Epithelial cell of prostate (primary cell): ENCODE data around the gene ZBTB5.
"Not testable (repeated sequence)": the region's sequence is repeated elsewhere in the genome, so short reads cannot be mapped to it uniquely, and the experiment has no call there.

ENCODE experiments used
- DNase-seq: peaks from one replicate; pipeline ENCODE4 v3.0.0-alpha.2; 2011; ENCODE audit warnings: low read depth, low spot score
- H3K27ac ChIP-seq: fragments of 450-650 bp; 2 replicates; pipeline ENCODE4 v1.5.1; 2017; ENCODE audit warnings: mild to moderate bottlenecking

ZBTB5 gene

DNA sequence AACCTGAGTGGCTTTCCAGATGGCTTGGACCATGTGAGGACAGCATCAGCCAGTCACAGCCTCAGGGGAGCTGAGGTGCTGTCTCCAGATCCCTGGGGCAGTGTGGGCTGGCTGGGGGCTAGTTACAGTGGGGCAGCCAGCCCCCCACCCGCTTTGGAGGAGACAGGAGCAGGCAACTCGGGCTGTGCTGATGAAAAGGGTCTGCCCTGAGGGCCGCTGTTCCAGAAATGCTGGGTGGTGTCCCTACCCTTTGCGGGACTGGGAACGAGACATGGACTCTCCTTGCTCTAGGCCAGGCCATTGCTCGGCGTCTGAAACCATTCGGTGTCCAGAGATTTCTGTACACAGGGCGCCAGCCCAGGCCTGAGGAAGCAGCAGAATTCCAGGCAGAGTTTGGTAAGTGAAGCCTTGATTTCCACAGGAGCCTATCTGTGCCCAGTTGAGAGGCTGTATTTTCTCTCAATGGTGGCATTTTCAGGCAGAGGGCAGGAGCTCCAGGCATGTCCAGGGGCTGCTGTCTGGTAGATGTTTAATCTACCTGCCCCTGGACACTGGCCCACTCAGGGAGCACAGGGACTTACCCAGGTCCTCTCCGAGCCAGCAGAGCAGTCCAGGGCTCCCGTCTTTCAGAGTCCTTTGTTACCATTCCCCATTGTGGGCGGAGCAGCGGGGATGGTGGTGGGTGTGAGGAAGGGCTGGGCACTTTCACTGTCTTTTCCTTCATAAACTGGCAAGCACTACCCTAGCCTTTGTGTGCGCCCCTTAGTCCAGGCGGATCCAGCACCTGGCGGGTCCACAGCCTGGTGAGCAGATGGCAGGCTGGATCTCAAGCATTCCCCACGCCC lies 35.6 kb downstream of the ZBTB5 start:
- no peak overlapping the region for H3K27ac ChIP-seq
- DNase-seq = no peak

DNA sequence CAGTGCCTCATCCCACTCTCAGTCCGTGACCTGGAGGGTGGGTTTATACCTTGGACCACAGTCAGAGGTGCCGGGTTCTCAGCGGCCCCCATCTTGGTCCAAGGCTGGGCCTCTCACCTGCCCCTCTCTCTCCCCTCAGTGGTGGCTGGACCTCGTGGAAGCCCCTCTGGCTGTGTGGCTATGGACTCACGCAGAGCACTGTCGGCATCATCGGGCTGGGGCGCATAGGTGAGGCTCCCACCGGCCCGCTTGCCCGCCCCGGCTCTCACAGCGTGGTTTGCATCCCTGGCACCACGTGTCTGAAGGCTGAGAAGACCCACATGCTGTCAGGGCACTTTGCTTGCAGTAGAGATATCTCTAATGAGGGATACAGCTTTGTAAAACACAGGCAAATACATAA lies 36.9 kb downstream of the ZBTB5 start:
- no peak for DNase-seq
- H3K27ac ChIP-seq = no peak overlapping the region

DNA sequence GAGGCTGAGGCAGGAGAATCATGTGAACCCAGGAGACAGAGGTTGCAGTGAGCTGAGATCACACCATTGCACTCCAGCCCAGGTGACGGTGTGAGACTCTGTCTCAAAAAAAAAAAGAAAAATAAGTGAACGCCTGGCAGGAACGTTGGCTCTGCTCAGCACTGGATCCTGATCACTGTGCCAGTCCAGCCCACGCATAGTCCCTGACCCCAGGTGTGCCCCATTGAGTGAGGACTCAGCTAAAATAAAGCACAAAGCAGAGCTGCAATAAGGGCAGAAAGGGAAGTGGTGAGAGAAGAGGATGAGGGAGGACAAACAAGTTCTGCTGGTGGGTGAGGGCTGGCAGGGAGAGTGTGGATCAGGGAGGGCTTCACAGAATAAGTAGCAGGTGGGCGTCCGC lies 38.4 kb downstream of the ZBTB5 start:
- no peak for DNase-seq
- no peak overlapping the region for H3K27ac ChIP-seq

DNA sequence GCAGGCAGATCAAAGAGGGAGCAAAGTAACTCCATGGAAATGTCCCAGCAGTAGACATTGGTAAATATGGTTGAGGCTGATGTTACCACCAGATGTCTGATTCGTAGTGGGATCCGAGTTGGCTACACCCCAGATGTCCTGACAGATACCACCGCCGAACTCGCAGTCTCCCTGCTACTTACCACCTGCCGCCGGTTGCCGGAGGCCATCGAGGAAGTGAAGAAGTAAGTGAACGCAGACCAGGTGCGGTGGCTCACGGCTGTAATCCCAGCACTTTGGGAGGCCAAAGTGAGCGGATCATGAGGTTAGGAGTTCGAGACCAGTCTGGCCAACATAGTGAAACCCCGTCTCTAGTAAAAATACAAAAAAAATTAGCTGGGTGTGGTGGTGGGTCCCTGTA lies 38.8 kb downstream of the ZBTB5 start:
- DNase-seq, H3K27ac ChIP-seq: not testable (repeated sequence)

DNA sequence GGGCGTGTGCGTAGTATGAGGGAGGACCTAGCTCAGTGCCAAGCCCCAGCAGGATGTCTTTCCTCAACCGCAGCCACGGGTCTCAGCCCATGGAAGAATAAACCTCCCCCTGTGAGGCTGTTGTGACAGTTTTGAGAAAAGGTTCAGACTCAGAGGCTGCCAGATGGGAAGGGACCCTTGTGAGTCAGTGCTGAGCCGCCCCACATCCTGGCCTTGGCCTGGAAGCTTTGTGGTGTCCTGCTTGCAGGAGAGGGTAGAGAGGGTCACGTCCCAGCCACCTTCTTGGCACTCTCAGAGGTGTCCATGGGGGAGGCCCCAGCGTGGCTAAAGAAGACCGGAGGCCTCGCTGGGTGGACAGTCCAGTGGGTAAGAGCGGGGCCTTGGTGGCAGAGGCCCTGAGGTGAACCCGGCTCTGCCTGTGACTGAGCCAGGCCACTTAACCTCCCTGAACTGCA lies 39.9 kb downstream of the ZBTB5 start:
- no peak overlapping the region for H3K27ac ChIP-seq
- DNase-seq = no peak

DNA sequence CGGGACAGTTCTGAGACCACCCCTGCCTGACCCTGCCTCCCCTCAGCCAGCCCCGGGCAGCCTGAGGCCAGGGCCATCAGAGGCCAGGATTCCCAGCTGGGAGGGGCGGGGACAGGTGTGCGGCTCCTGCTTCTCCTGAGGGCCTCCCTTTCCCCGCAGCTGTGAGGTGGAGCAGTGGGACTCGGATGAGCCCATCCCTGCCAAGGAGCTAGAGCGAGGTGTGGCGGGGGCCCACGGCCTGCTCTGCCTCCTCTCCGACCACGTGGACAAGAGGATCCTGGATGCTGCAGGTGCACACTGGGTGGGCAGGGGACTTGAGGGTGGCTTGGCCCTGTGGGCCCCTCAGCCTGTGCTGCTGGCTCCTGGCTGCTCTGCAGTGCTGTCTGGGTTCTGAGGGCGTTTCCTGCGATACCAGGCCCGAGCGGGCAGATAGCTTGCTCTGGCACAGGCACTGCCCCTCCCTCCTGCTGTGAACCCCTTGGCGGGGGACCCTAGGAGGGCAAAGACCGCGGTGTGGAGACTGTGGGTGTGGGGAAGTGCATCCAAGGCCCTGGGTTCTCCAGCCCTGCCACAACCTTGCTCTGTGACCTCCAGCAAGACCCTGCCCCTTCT lies 40.5 kb downstream of the ZBTB5 start:
- H3K27ac ChIP-seq = no peak overlapping the region
- DNase-seq = no peak

DNA sequence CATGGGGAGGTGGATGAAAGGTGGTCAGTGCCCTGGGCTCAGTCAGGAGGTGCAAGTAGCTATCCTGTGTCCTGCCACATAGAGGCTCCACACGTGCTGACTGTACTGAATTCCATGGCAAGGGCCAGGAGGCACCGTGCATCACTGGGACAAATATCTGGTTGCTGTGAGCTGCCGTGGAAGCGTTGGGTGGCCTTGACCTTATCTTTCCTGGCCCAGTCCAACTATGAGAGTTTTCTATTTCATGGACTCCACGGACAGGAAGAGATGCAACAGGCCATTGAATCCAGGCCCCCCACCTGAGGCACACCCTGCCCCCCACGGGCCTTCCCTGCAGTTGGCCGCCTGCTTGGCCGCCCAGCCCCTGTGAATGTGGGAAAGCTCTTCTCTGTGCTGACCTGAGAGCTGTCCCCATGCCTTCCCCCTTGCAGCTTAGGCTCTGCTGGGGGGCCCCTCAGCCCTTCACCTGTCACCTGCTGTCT lies 41.0 kb downstream of the ZBTB5 start:
- no peak for DNase-seq
- H3K27ac ChIP-seq = no peak overlapping the region

DNA sequence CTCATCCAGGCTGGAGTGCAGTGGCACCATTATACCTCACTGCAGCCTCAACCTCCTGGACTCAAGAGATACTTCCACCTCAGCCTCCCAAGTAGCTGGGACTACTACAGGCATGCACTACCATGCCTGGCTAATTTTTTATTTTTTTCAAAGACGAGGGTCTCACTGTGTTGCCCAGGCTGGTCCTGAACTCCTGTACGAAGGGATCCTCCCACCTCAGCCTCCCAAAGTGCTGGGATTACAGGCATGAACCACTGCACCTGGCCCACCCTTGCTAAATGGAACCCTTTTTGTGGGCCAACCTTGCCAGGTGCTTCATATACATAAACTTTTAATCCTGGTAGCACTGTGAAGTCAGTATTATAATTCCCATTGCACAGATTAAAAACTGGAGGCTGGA lies 41.7 kb downstream of the ZBTB5 start:
- DNase-seq = no peak
- H3K27ac ChIP-seq = no peak overlapping the region

DNA sequence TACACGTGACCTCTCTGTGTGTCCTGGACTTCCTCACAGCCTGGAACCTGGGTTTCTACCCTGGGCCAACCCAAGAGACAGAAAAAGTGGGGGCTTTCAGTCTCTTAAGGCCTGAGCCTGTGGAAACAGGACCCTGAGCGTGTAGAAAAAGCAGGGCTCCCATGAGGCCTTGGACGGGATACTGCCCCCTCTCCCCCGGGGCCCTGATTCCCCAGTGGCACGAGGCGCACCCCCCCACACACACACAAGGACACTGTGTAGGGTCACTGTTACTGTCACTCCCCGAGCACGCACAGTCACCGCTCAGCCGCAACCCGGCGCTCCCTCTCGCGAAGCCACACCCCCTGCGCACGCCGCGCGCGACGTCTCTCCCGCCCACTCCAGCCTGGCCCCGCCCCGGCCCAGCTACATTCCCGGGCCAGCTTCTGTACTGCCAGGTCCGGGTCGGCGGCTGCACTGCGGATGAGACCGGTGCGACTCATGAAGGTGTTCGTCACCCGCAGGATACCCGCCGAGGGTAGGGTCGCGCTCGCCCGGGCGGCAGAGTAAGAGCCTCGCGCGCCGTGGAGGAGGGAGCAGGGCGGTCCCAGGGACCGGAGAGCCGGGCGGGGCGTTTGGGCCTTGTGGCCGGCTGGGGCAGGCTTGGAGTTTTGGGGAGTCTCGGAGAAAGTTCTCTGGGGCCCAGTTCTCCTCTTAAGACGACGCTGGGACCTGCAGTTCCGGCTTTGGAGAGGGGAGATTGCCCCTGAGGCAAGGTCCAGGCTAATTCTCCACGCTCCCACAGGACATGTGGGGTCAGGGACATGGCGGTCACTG lies 42.8 kb downstream of the ZBTB5 start, which contains the start of gene GRHPR:
Gene GRHPR, plus strand, starts transcription at position 408 of the 816 bp plus-strand sequence. Its CDS starts 55 bp downstream, at position 463.
- H3K27ac ChIP-seq = peak within 1 kb of the TSS; percentile 54
- DNase-seq = no peak

DNA sequence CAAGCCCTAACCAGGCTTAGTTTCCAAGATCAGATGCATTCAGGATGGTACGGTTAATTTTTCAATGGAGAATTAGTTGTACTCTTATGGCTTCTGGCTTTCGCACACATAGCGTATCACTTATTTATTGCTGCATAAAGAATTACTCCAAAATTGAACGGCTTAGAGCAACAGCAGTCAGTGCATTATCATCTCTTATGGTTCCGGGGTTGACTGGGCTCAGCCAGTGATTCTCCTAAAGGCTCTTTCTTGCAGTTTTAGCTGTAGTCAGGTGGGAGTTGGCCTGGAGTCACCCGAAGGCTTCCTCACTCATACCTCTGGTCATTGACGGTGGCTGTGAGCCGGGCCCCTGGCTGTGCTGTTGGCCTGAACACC lies 43.3 kb downstream of the ZBTB5 start:
- DNase-seq = no peak
- peak overlapping the region; percentile 54 for H3K27ac ChIP-seq

DNA sequence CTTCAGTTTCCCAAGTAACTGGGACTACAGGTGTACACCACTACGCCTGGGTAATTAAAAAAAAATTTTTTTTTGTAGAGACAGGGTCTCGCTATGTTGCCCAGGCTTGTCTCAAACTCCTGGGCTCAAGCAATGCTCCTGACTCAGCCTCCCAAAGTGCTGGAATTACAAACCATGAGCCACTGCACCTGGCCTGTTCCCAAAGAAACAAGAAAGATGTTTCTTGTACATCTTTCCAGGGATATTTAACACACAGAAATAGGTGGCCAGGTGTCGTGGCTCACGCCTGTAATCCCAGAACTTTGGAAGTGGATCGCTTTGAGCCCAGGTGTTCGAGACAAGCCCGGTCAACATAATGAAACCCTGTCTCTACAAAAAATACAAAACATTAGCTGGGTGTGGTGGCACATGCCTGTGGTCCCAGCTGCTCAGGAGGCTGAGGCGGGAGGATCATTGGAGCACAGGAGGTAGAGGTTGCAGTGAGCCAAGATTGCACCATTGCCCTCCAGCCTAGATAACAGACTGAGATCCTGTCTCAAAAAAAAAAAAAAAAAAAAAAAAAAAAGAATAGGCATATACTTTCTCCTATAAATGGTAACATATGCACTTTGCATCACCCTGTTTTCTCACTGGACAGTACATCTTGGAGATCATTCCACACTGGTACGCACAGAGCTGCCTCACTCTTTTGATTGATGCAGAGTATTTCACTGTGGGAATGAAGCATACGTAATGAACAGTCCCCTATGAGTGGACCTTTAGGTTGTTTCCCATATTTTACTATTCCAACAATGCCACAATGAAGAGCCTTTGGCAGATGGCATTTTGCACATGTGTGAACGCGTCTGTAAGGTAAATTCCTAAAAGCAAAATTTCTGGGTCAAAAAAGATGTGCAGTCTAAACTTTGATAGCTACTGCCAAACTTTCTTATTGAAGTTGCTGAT lies 44.7 kb downstream of the ZBTB5 start:
- H3K27ac ChIP-seq = no peak overlapping the region
- DNase-seq = no peak

DNA sequence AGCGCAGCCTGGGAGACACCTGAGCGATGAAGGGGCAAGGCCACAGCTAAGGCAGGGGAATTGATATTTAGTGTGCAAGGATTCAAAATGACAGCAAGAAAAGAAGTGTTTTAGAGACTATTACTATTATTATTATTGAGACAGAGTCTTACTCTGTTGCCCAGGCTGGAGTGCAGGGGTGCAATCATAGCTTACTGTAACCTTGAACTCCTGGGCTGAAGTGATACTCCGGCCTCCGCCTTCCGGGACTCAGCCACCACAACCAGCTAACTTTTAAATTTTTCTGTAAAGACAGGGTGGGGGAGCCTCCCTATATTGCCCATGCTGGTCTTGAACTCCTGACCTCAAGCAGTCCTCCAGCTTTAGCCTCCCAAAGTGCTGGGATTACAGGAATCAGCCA lies 46.0 kb downstream of the ZBTB5 start:
- DNase-seq = no peak
- H3K27ac ChIP-seq = no peak overlapping the region

DNA sequence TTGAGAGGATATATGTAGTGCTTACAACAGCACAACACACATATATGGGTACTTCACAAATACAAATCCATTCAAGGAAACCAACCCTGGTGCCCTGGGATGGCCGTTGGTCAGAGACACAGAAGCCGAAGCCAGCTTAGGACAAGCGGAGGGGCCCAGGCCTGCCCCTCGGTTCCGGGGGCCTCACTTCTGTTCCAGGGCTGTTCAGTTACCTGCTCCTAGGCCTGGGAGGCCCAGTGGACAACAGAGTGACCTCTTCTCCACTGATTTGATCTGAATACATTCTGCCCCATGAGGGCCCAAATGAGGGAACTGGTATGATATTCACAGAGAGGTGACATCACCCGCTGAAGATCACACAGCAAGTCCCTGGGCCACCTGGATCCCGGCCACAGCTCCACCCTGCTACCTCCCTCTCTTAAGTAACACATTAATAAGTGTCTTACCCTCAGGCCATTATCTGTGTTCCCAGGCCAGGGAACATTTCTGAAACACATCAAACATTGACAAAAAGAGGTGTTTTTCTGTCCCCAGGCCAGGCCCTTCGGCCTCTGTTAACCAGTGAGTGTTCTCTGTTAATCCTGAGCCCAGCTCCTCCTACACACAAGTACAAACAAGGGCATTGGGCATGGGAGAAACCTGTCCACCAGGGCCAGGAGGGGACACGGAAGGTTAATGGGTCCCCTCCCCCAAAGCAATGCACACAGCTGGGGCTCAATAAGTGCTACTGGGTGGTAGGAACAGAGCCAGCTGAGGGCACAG lies 47.2 kb downstream of the ZBTB5 start:
- no peak for DNase-seq
- no peak overlapping the region for H3K27ac ChIP-seq

DNA sequence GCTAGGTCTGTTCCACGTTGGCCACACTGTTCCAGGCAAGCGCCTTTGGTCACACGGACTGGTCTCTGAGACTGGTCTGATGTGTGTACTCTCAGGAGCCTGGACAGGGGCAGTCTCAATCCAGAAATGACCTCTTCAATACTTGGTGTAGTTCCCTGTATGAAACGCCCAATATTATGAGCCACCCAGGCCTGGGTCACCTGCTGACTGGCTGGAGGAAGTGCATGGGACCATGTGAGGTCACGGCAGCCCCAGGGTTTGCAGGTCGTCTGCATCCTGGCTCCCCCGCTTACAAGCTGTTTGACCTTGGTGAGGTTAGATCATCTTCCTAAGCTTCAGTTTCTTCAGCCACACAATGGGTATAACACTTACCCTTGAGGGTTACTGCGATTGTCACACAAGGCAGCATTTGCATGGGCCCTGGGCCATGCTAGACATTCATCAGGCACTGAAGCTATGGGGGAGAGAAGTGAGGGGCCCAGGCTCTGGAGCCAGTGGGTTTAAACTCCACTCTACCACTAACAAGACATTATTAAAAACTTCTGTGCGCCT lies 47.9 kb downstream of the ZBTB5 start:
- DNase-seq = no peak
- no peak overlapping the region for H3K27ac ChIP-seq

DNA sequence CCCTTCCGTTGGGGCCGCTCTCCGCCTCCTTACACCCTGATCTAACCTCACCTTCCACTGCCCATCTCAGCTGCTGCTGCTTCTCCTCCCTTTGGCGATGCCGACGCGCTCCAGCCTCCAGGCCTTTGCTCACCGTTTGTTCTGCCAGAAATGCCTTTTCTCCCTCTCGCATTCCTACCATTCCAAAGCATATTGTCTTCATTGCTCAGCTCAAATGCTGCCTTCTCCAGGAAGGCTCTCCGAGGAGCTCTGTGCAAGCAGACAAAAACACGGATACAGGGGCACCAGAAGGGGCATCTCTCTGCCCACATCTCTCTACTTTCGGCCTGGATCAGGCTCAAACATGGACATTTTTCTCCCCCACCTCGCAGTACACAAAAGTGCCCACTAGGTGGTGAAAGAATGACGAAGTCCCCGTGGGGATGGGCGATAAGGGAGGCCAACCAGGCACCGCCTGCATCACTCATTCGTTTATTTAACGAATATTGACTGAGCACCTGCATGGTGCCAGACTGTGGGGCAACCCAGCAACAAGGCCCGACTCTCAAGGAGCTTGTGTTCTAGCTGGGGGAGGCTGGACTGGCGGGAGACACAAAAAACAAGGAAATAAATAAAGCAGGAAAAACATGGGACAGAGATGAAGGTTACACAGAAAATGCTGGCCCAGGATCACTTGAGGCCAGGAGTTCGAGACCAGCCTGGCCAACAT lies 50.1 kb downstream of the ZBTB5 start:
- DNase-seq = no peak
- H3K27ac ChIP-seq = peak overlapping the region; percentile 13

DNA sequence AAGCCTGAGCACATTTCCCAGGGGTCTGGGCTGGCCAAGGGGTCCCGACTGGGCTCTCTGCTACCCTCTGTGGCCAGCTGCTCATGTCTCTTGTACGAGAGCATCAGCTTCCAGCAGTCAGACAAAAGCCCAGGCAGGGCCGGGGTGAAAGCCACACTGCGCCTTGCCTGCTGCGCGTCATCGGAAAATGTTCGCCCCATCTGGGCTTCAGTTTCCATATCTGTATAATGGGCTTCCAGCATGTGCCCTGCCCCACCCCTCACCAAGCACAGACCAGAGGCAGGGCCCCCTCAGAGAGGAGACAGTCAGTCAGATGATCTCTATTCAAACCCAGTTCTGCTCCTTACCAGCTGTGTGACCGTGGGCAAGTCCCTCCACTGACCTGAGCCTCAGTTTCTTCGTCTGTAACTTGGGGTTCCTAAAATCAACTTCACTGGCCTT lies 50.7 kb downstream of the ZBTB5 start:
- DNase-seq = no peak
- peak overlapping the region; percentile 13 for H3K27ac ChIP-seq

DNA sequence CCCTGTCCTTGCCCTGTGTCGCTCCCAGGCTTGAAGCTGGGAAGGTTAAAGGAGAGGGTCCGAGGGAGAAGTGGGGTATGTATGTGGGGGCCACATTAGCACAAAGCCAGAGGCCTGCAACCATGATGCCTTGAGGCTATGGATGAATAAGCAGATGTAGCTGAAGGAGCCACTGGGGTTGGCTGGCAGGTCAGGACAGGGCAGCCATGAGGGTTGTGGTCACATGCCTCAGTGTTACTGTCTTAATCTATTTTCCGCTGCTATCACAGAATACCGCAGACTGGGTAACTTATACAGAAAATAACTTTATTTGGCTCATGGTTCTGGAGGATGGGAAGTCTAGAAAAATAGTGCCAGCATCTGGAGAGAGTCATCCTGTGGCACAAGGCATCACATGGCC lies 51.9 kb downstream of the ZBTB5 start:
- no peak for DNase-seq
- peak overlapping the region; percentile 44 for H3K27ac ChIP-seq
